ENCODE data around the gene TMTC2.

TMTC2 gene

GRCh38 chr12:82687021-82688011 lies 610 bp downstream of the TMTC2 start:
- Histone ChIP-seq H3K4me3 (ENCODE audit: low read depth, low read length) (peak overlapping the region; percentile 86), H3K4me1 (ENCODE audit: control insufficient read depth, insufficient read depth, low read length) (peaks cover 4% of the 10 kb centered on the region), H3K9ac (ENCODE audit: low read depth, low read length) (peak overlapping the region; percentile 60), H3K36me3 (ENCODE audit: control insufficient read depth, insufficient read depth, low read length) (no peaks in the 10 kb centered on the region), H3K9me3 (ENCODE audit: control insufficient read depth, insufficient read depth, low read length) (no peaks in the 10 kb centered on the region), H3K27me3 (ENCODE audit: control insufficient read depth, insufficient read depth, low read length) (peaks cover 13% of the 10 kb centered on the region)

DNA sequence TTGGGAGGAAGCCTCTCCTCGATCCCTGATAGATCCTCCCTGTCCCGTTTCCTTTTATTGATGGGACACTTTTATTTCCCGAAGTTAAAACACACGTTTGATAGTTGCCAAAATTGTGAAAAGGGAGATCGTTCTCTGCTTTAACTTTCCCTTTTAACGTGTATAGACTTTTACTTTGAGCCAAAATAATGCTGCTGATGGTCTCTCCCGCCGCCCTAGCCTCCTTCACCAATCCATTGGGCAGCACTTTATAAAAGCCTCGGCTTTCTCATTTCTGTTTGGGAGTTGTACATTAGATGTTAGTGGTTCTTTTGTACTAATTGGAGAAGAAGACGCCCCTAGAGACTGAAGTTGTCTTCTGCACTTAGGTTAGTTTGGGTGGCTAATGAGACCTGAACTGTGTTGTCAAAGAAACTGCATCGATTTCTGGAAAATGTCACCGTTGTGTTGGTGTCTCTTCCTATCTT lies 1.4 kb downstream of the TMTC2 start:
- H3K27me3 ChIP-seq (ENCODE audit: control insufficient read depth, insufficient read depth, low read length) = peaks cover 13% of the 10 kb centered on the region
- no peaks in the 10 kb centered on the region for H3K36me3 ChIP-seq (ENCODE audit: control insufficient read depth, insufficient read depth, low read length)
- peaks cover 4% of the 10 kb centered on the region for H3K4me1 ChIP-seq (ENCODE audit: control insufficient read depth, insufficient read depth, low read length)
- H3K9me3 ChIP-seq (ENCODE audit: control insufficient read depth, insufficient read depth, low read length) = no peaks in the 10 kb centered on the region
- no peak overlapping the region for H3K9ac ChIP-seq (ENCODE audit: low read depth, low read length)
- peak overlapping the region; percentile 86 for H3K4me3 ChIP-seq (ENCODE audit: low read depth, low read length)

GRCh38 chr12:82688596-82688995 lies 1.9 kb downstream of the TMTC2 start:
- Histone ChIP-seq H3K9ac (ENCODE audit: low read depth, low read length) (no peak overlapping the region), H3K4me1 (ENCODE audit: control insufficient read depth, insufficient read depth, low read length) (peaks cover 4% of the 10 kb centered on the region), H3K9me3 (ENCODE audit: control insufficient read depth, insufficient read depth, low read length) (no peaks in the 10 kb centered on the region), H3K27me3 (ENCODE audit: control insufficient read depth, insufficient read depth, low read length) (peaks cover 13% of the 10 kb centered on the region), H3K36me3 (ENCODE audit: control insufficient read depth, insufficient read depth, low read length) (no peaks in the 10 kb centered on the region), H3K4me3 (ENCODE audit: low read depth, low read length) (peak overlapping the region; percentile 86)

DNA sequence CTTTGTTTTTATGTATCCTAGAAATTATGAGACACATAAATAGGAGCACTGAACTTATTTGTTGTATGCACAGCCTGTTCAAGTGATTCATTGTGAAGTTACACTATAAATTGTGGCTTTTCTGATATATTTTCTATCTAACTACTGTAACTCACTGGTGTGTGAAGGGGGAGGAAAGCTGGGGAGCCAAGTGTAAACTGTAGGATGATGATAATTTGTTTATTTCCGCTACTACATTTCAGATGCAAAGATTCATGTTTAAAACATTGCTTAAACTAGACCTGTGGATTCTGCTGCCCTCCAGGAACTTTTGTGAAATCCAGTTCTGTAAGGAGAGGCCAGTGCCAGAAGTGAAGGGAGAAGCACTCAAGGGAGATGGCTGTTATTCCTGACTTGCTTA lies 3.3 kb downstream of the TMTC2 start:
- Histone ChIP-seq H3K36me3 (ENCODE audit: control insufficient read depth, insufficient read depth, low read length) (no peaks in the 10 kb centered on the region), H3K4me3 (ENCODE audit: low read depth, low read length) (no peak overlapping the region), H3K4me1 (ENCODE audit: control insufficient read depth, insufficient read depth, low read length) (peaks cover 4% of the 10 kb centered on the region), H3K9ac (ENCODE audit: low read depth, low read length) (no peak overlapping the region), H3K27me3 (ENCODE audit: control insufficient read depth, insufficient read depth, low read length) (peaks cover 13% of the 10 kb centered on the region), H3K9me3 (ENCODE audit: control insufficient read depth, insufficient read depth, low read length) (no peaks in the 10 kb centered on the region)

DNA sequence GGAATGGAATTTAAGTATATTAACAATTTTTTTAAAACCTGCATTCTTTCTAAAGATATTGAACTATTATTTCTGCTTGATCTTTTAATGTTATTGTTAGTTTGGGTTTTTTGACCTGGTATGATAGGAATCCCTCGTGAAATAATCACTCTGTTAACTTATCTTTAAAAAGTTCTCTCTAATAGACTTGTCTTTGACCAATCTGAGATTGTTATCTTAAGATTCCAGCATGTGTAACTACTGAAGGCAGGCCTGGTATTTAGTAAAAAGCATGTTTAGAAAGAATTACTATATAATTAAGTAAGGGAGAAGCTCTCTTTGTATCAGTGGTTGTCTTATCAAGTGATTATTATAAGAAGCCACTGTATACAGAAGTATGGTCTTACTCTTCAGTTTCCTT lies 4.8 kb downstream of the TMTC2 start:
- Histone ChIP-seq H3K9ac (ENCODE audit: low read depth, low read length) (no peak overlapping the region), H3K9me3 (ENCODE audit: control insufficient read depth, insufficient read depth, low read length) (no peaks in the 10 kb centered on the region), H3K4me1 (ENCODE audit: control insufficient read depth, insufficient read depth, low read length) (peaks cover 4% of the 10 kb centered on the region), H3K4me3 (ENCODE audit: low read depth, low read length) (no peak overlapping the region), H3K27me3 (ENCODE audit: control insufficient read depth, insufficient read depth, low read length) (peaks cover 8% of the 10 kb centered on the region), H3K36me3 (ENCODE audit: control insufficient read depth, insufficient read depth, low read length) (no peaks in the 10 kb centered on the region)

GRCh38 chr12:82694276-82694675 lies 7.6 kb downstream of the TMTC2 start:
- Histone ChIP-seq H3K27me3 (ENCODE audit: control insufficient read depth, insufficient read depth, low read length) (no peaks in the 10 kb centered on the region), H3K4me1 (ENCODE audit: control insufficient read depth, insufficient read depth, low read length) (no peaks in the 10 kb centered on the region), H3K4me3 (ENCODE audit: low read depth, low read length) (no peak overlapping the region)

GRCh38 chr12:82694970-82695369 lies 8.3 kb downstream of the TMTC2 start:
- H3K9ac ChIP-seq (ENCODE audit: low read depth, low read length) = no peak overlapping the region
- no peaks in the 10 kb centered on the region for H3K36me3 ChIP-seq (ENCODE audit: control insufficient read depth, insufficient read depth, low read length)
- no peaks in the 10 kb centered on the region for H3K9me3 ChIP-seq (ENCODE audit: control insufficient read depth, insufficient read depth, low read length)
- no peaks in the 10 kb centered on the region for H3K27me3 ChIP-seq (ENCODE audit: control insufficient read depth, insufficient read depth, low read length)
- no peaks in the 10 kb centered on the region for H3K4me1 ChIP-seq (ENCODE audit: control insufficient read depth, insufficient read depth, low read length)
- H3K4me3 ChIP-seq (ENCODE audit: low read depth, low read length) = no peak overlapping the region

More at GRCh38 chr12:82694276-82694675, 7.6 kb downstream of the TMTC2 start:
- H3K9me3 ChIP-seq (ENCODE audit: control insufficient read depth, insufficient read depth, low read length) = no peaks in the 10 kb centered on the region
- H3K9ac ChIP-seq (ENCODE audit: low read depth, low read length) = no peak overlapping the region
- H3K36me3 ChIP-seq (ENCODE audit: control insufficient read depth, insufficient read depth, low read length) = no peaks in the 10 kb centered on the region

GRCh38 chr12:82695531-82695930 lies 8.8 kb downstream of the TMTC2 start:
- H3K9me3 ChIP-seq (ENCODE audit: control insufficient read depth, insufficient read depth, low read length) = no peaks in the 10 kb centered on the region
- no peaks in the 10 kb centered on the region for H3K36me3 ChIP-seq (ENCODE audit: control insufficient read depth, insufficient read depth, low read length)
- no peaks in the 10 kb centered on the region for H3K4me1 ChIP-seq (ENCODE audit: control insufficient read depth, insufficient read depth, low read length)
- H3K27me3 ChIP-seq (ENCODE audit: control insufficient read depth, insufficient read depth, low read length) = no peaks in the 10 kb centered on the region
- H3K9ac ChIP-seq (ENCODE audit: low read depth, low read length) = no peak overlapping the region
- H3K4me3 ChIP-seq (ENCODE audit: low read depth, low read length) = no peak overlapping the region

GRCh38 chr12:82696543-82696942 lies 9.8 kb downstream of the TMTC2 start:
- Histone ChIP-seq H3K4me3 (ENCODE audit: low read depth, low read length) (no peak overlapping the region), H3K9me3 (ENCODE audit: control insufficient read depth, insufficient read depth, low read length) (no peaks in the 10 kb centered on the region), H3K27me3 (ENCODE audit: control insufficient read depth, insufficient read depth, low read length) (no peaks in the 10 kb centered on the region), H3K4me1 (ENCODE audit: control insufficient read depth, insufficient read depth, low read length) (no peaks in the 10 kb centered on the region), H3K36me3 (ENCODE audit: control insufficient read depth, insufficient read depth, low read length) (no peaks in the 10 kb centered on the region), H3K9ac (ENCODE audit: low read depth, low read length) (no peak overlapping the region)

GRCh38 chr12:82698708-82699564 lies 12.2 kb downstream of the TMTC2 start:
- no peaks in the 10 kb centered on the region for H3K9me3 ChIP-seq (ENCODE audit: control insufficient read depth, insufficient read depth, low read length)
- H3K4me3 ChIP-seq (ENCODE audit: low read depth, low read length) = no peak overlapping the region
- no peak overlapping the region for H3K9ac ChIP-seq (ENCODE audit: low read depth, low read length)
- no peaks in the 10 kb centered on the region for H3K36me3 ChIP-seq (ENCODE audit: control insufficient read depth, insufficient read depth, low read length)
- no peaks in the 10 kb centered on the region for H3K27me3 ChIP-seq (ENCODE audit: control insufficient read depth, insufficient read depth, low read length)
- H3K4me1 ChIP-seq (ENCODE audit: control insufficient read depth, insufficient read depth, low read length) = no peaks in the 10 kb centered on the region

GRCh38 chr12:82705774-82706173 lies 19.1 kb downstream of the TMTC2 start:
- Histone ChIP-seq H3K4me3 (ENCODE audit: low read depth, low read length) (no peak overlapping the region), H3K4me1 (ENCODE audit: control insufficient read depth, insufficient read depth, low read length) (peaks cover 10% of the 10 kb centered on the region), H3K9ac (ENCODE audit: low read depth, low read length) (no peak overlapping the region), H3K36me3 (ENCODE audit: control insufficient read depth, insufficient read depth, low read length) (no peaks in the 10 kb centered on the region), H3K9me3 (ENCODE audit: control insufficient read depth, insufficient read depth, low read length) (no peaks in the 10 kb centered on the region), H3K27me3 (ENCODE audit: control insufficient read depth, insufficient read depth, low read length) (no peaks in the 10 kb centered on the region)

Data from iPS-15b (cell line).